HCT116 (cell line): ENCODE measurements around the gene MAPK8IP3. TPM values are rescaled to one million over a fixed set of nuclear protein-coding genes. Genes with fewer than 3 reads are reported as not detected.

ENCODE experiments used
- ATAC-seq: fragments of 200-7000 bp; cut with Tn5 transposase; 2 replicates; pipeline ENCODE4 v1.9.1; 2020; ENCODE audit warnings: mild to moderate bottlenecking, moderate library complexity
- BruUV-seq: library from RNA; stranded (reverse); fragments of 400-500 nt; replicated peaks from 2 replicates; lab custom pipeline; 2021; lab: Mats Ljungman, UMichigan
- CTCF ChIA-PET: fragments of 300-600 bp; sonication (Branson Sonifier 250); formaldehyde crosslinking; loops from one replicate; lab custom pipeline; 2021; ENCODE audit warnings: antibody characterized with exemption; lab: Charles Lee
- POLR2A ChIA-PET: fragments of 300-600, 350-600 bp; sonication (Branson Sonifier 250); formaldehyde crosslinking; loops from one replicate; lab custom pipeline; 2021; ENCODE audit warnings: antibody characterized with exemption; lab: Charles Lee
- RAD21 ChIA-PET, 2 experiments: fragments of 300-600 bp; sonication (Branson Sonifier 250); formaldehyde crosslinking; loops; one replicate each; lab custom pipeline; 2023; ENCODE audit warnings: low total read pairs in 2 of 2; ENCODE audit not compliant: uncharacterized antibody in 2 of 2, unreplicated experiment in 2 of 2, low non-redundant PET in 1 of 2; lab: Charles Lee
- DNase-seq: peaks from one replicate; pipeline ENCODE4 v3.0.0-alpha.2; 2010; ENCODE audit warnings: low read depth, low spot score
- H2AFZ ChIP-seq: fragments of 200-600 bp; shearing (Covaris generic), sonication (generic); 2 replicates; pipeline ENCODE4 v1.6.1; 2017; ENCODE audit warnings: low read depth, mixed run types, mixed read lengths, antibody characterized with exemption, low read length; ENCODE audit not compliant: poor library complexity, severe bottlenecking
- H3K27ac ChIP-seq: 2 replicates; pipeline ENCODE4 v1.5.1; 2012; ENCODE audit warnings: low read depth, low read length
- H3K27me3 ChIP-seq: fragments of 200-600 bp; sonication (generic); 2 replicates; pipeline ENCODE4 v1.6.1; 2016; ENCODE audit warnings: mixed run types, low read length, mixed read lengths; ENCODE audit not compliant: insufficient read depth
- H3K36me3 ChIP-seq, 2 experiments: fragments of 200-500 bp in 1 of 2; fragments of 200-600 bp in 1 of 2; sonication (Bioruptor generic) in 1 of 2; sonication (generic) in 1 of 2; 2 replicates each; pipeline versions ENCODE4 v1.5.1 to v1.6.1; 2014 to 2016; ENCODE audit warnings: low read length in 2 of 2, inconsistent platforms in 1 of 2, mixed read lengths in 1 of 2, mixed run types in 1 of 2; ENCODE audit not compliant: insufficient read depth in 2 of 2, control insufficient read depth in 1 of 2
- H3K4me1 ChIP-seq, 2 experiments: fragments of 200-600 bp in 1 of 2; sonication (generic) in 1 of 2; 2 replicates each; pipeline versions ENCODE4 v1.5.1 to v1.6.1; 2012 to 2017; ENCODE audit warnings: low read length in 2 of 2, inconsistent platforms in 1 of 2, mild to moderate bottlenecking in 1 of 2, mixed read lengths in 1 of 2, mixed run types in 1 of 2, moderate library complexity in 1 of 2; ENCODE audit not compliant: insufficient read depth in 2 of 2, control insufficient read depth in 1 of 2
- H3K4me2 ChIP-seq: fragments of 200-600 bp; sonication (generic); 2 replicates; pipeline ENCODE4 v1.6.1; 2017; ENCODE audit warnings: mixed run types, low read length, mixed read lengths
- H3K4me3 ChIP-seq, 2 experiments: fragments of 200-600 bp in 1 of 2; sonication (generic) in 1 of 2; replicated peaks in 1 of 2; 2 replicates each; pipeline ENCODE4 v1.5.1; 2011 to 2016; ENCODE audit warnings: low read length in 2 of 2, control low read depth in 1 of 2, low read depth in 1 of 2, mild to moderate bottlenecking in 1 of 2, mixed read lengths in 1 of 2, mixed run types in 1 of 2
- H3K79me2 ChIP-seq: fragments of 200-600 bp; sonication (generic); 2 replicates; pipeline ENCODE4 v1.6.1; 2017; ENCODE audit warnings: mild to moderate bottlenecking, mixed run types, low read length, moderate library complexity, mixed read lengths; ENCODE audit not compliant: insufficient read depth
- H3K9ac ChIP-seq: fragments of 200-600 bp; sonication (generic); 2 replicates; pipeline ENCODE4 v1.6.1; 2016; ENCODE audit warnings: low read length, mixed read lengths
- H3K9me2 ChIP-seq: fragments of 200-600 bp; sonication (generic), shearing (Covaris generic); 2 replicates; pipeline ENCODE4 v1.6.1; 2017; ENCODE audit warnings: mixed run types, mild to moderate bottlenecking, moderate library complexity; ENCODE audit not compliant: insufficient read depth
- H3K9me3 ChIP-seq, 2 experiments: fragments of 200-500 bp in 1 of 2; fragments of 200-600 bp in 1 of 2; sonication (Bioruptor generic) in 1 of 2; sonication (generic) in 1 of 2; 2 replicates each; pipeline ENCODE4 v1.6.1; 2014 to 2017; ENCODE audit warnings: low read length in 2 of 2, mixed read lengths in 2 of 2, inconsistent platforms in 1 of 2, low read depth in 1 of 2, mild to moderate bottlenecking in 1 of 2, mixed run types in 1 of 2, moderate library complexity in 1 of 2; ENCODE audit not compliant: control insufficient read depth in 1 of 2, insufficient read depth in 1 of 2
- H4K20me1 ChIP-seq: fragments of 200-600 bp; sonication (generic), shearing (Covaris generic); 2 replicates; pipeline ENCODE4 v1.6.1; 2017; ENCODE audit warnings: mixed run types, mild to moderate bottlenecking, moderate library complexity; ENCODE audit not compliant: insufficient read depth
- EZH2phosphoT487 ChIP-seq: fragments of 200-600 bp; IDR thresholded peaks from 2 replicates; pipeline ENCODE4 v1.6.1; 2018; ENCODE audit warnings: antibody characterized with exemption, borderline replicate concordance
- FOSL1 ChIP-seq: IDR thresholded peaks from 2 replicates; pipeline ENCODE4 v1.6.1; 2012; ENCODE audit warnings: low read depth
- MAX ChIP-seq: IDR thresholded peaks from 2 replicates; pipeline ENCODE4 v1.6.1; 2012
- POLR2A ChIP-seq: IDR thresholded peaks from 2 replicates; pipeline ENCODE4 v1.7.0; 2011; ENCODE audit warnings: borderline replicate concordance; ENCODE audit not compliant: insufficient read depth, insufficient read length; ENCODE audit errors: extremely low read depth
- POLR2AphosphoS5 ChIP-seq: IDR thresholded peaks from 2 replicates; pipeline ENCODE4 v1.6.1; 2011; ENCODE audit warnings: mild to moderate bottlenecking, low read depth, low read length, moderate library complexity
- RAD21 ChIP-seq: IDR thresholded peaks from 2 replicates; pipeline ENCODE4 v1.6.1; 2012; ENCODE audit warnings: low read depth, mild to moderate bottlenecking
- REST ChIP-seq: IDR thresholded peaks from 2 replicates; pipeline ENCODE4 v1.6.1; 2012; ENCODE audit warnings: low read depth
- SIN3A ChIP-seq: IDR thresholded peaks from 2 replicates; pipeline ENCODE4 v1.6.1; 2012; ENCODE audit warnings: low read depth
- TCF7L2 ChIP-seq: IDR thresholded peaks from 2 replicates; pipeline ENCODE4 v1.7.0; 2011; ENCODE audit warnings: borderline replicate concordance, inconsistent platforms; ENCODE audit not compliant: insufficient read depth, insufficient read length; ENCODE audit errors: extremely low read depth
- YY1 ChIP-seq: IDR thresholded peaks from 2 replicates; pipeline ENCODE4 v1.6.1; 2011; ENCODE audit warnings: low read length, low read depth, moderate library complexity, mild to moderate bottlenecking; ENCODE audit not compliant: insufficient replicate concordance; ENCODE audit errors: extremely low read depth
- ZFX ChIP-seq: fragments of 450-650 bp; IDR thresholded peaks from 2 replicates; pipeline ENCODE4 v1.6.1; 2017
- intact Hi-C: fragments of 100-400 bp; cut with micrococcal nuclease; formaldehyde crosslinking; loops from 2 replicates; pipeline ENCODE4 v1.10.0; 2022
- total RNA-seq: library from RNA; stranded (reverse); gene quantifications from one replicate; pipeline ENCODE4 v1.2.1, GENCODE V29; 2021; ENCODE audit not compliant: unreplicated experiment
- TF ChIP-seq, protein P1 (sequence below), 3 experiments: fragments of 200-600 bp in 1 of 3; sonication (generic) in 1 of 3; IDR thresholded peaks in 2 of 3; conservative IDR thresholded peaks in 1 of 3; 2 replicates each; pipeline ENCODE4 v1.5.1; 2012 to 2017; ENCODE audit warnings: low read depth in 2 of 3, low read length in 2 of 3, antibody characterized with exemption in 1 of 3, borderline replicate concordance in 1 of 3, control low read depth in 1 of 3, mild to moderate bottlenecking in 1 of 3, mixed read lengths in 1 of 3, mixed run types in 1 of 3, moderate library complexity in 1 of 3; ENCODE audit not compliant: insufficient read depth in 1 of 3

MAPK8IP3 gene
- total RNA-seq, 1 experiment from 2014 or later, result 75.3 TPM

- intact Hi-C loops, result no loop called here
Observed at GRCh38 chr16:1749152-1750117, 43.4 kb downstream of the MAPK8IP3 start.

More at GRCh38 chr16:1749152-1750117, 43.4 kb downstream of the MAPK8IP3 start:
- Histone ChIP-seq H3K27ac (no peak overlapping the region), H4K20me1 (no peaks in the 10 kb centered on the region), H2AFZ (no peak overlapping the region), H3K9ac (no peak overlapping the region), H3K9me2 (no peaks in the 10 kb centered on the region), H3K79me2 (no peaks in the 10 kb centered on the region), H3K4me2 (no peak overlapping the region), H3K9me3 (no peaks in the 10 kb centered on the region), H3K4me1 (no peaks in the 10 kb centered on the region), H3K4me3 (no peak overlapping the region), H3K36me3 (peaks cover 10 to 20% of the 10 kb centered on the region in 2 experiments; a peak in 3 of 4 replicates), H3K27me3 (no peaks in the 10 kb centered on the region)
- TF ChIP-seq REST (no peak), MAX (no peak), RAD21 (no peak), YY1 (no peak), POLR2A (no peak), EZH2phosphoT487 (no peak), ZFX (no peak), FOSL1 (no peak), TCF7L2 (no peak), SIN3A (no peak), POLR2AphosphoS5 (no peak)
- TF ChIP-seq, protein P1, sequence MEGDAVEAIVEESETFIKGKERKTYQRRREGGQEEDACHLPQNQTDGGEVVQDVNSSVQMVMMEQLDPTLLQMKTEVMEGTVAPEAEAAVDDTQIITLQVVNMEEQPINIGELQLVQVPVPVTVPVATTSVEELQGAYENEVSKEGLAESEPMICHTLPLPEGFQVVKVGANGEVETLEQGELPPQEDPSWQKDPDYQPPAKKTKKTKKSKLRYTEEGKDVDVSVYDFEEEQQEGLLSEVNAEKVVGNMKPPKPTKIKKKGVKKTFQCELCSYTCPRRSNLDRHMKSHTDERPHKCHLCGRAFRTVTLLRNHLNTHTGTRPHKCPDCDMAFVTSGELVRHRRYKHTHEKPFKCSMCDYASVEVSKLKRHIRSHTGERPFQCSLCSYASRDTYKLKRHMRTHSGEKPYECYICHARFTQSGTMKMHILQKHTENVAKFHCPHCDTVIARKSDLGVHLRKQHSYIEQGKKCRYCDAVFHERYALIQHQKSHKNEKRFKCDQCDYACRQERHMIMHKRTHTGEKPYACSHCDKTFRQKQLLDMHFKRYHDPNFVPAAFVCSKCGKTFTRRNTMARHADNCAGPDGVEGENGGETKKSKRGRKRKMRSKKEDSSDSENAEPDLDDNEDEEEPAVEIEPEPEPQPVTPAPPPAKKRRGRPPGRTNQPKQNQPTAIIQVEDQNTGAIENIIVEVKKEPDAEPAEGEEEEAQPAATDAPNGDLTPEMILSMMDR (IDR thresholded peaks at IDR 0.05 in 2 of 3, conservative IDR thresholded peaks at IDR 0.05 in 1 of 3; ENCODE audit: borderline replicate concordance in 1 of 3, insufficient read depth in 1 of 3, low read depth in 2 of 3, low read length in 2 of 3), result no peak
- RAD21 ChIA-PET, result no interaction called here
- ATAC-seq (no peak), DNase-seq (no peak)
- POLR2A ChIA-PET, result no interaction called here
- CTCF ChIA-PET, result no interaction called here
- BruUV-seq, result no TSS peak
